Measurements from ENCODE around the gene SLC30A4.
"Not testable (repeated sequence)": the region's sequence is repeated elsewhere in the genome, so short reads cannot be mapped to it uniquely, and the experiment has no call there.

SLC30A4 gene, protein sequence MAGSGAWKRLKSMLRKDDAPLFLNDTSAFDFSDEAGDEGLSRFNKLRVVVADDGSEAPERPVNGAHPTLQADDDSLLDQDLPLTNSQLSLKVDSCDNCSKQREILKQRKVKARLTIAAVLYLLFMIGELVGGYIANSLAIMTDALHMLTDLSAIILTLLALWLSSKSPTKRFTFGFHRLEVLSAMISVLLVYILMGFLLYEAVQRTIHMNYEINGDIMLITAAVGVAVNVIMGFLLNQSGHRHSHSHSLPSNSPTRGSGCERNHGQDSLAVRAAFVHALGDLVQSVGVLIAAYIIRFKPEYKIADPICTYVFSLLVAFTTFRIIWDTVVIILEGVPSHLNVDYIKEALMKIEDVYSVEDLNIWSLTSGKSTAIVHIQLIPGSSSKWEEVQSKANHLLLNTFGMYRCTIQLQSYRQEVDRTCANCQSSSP

DNA sequence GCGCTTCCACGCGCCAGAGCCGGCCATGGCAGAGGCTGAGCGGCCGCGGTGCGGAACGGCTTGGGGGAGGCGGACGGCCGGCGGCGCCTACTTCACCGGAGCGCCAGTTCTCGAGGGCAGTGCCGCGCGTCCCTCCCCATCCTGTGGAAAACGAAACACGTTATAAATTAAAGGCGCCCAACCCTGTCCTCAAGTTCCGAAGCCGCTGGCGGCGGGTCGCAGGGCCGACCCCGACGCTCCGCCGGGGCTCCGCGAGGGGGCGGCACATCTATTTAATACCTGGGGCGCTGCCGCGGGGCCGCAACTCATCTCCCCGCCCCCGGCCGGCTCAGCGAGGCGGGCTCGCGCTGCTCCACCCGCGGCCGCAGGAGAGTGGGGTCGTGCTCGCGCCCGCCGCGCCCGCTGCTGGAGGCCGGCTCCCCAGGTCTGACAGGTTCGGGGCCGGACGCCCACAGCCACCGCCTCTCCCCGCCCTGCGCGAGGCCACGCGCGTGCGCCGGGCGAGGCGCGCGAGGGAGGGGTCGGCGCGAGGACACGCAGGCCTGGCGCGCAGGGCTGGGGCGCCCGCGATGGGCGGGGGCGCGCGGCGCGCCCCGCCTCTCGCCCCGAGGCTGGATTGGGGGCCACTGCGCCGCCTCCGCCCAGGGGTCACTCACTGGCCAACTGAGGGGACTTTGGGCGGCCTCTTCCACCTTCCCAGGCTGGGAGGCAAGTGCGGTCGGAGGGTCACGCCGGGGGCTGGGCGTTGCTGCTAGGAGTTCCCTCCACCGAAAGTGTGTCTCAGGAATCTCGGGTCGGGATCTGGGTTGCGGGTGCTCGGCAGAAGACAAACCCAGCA lies at the start of gene SLC30A4:
SLC30A4 (minus strand) TSS at position 428 of the 838 bp plus-strand sequence; CDS start at position 27, 401 bp downstream.
- DNase-seq: peak; percentile 22

DNA sequence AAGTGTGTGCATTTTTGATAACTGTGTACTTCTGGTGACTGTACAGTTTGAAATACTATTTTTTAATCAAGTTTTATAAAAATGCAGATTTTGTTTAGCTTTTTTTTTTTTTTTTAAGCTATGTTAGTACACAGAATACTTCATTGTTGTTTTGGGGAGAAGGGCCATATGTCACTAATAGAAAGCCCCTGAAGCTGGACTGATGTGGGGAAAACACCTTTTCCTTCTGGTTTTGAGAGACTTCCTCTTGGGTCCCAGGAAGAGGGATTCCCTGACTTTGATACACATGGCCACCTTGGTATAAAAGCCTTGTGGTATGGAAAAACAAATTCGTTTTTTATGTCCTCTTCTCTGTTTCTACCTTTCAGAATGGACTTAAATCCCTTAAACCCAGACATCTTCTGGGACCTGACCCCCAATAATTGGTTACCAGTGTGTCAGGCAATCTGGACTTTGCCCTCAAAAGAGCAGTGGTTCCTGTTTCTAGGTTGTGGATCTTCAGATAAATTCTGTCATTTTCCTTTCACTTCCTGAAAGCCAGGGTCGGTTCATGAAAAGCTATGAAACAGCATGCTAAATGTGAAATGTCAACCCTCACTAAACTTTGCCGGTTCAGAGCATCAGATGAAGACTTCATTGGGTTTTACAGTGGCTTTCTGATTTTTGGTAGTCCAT lies 33.5 kb upstream of the SLC30A4 start:
- no peak for DNase-seq

DNA sequence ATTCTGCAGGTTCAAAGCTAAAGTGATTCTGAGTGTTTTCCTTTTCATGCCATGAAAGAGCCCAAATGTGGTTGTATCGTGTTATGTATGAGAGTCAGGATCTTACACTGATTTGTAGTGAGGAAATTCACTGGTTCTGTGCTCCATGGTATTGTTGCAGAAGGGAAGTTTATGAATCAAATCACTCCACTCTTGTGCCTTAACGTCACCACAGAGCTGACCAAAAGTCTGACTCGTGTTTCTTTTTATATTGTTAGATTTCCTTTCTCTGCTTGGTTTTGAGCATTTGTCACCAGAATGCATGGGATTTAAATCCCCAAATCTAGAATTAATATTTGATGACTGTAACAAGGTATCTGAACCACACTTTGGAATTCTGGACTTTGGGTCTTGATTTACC lies 29.1 kb upstream of the SLC30A4 start:
- DNase-seq: no peak

DNA sequence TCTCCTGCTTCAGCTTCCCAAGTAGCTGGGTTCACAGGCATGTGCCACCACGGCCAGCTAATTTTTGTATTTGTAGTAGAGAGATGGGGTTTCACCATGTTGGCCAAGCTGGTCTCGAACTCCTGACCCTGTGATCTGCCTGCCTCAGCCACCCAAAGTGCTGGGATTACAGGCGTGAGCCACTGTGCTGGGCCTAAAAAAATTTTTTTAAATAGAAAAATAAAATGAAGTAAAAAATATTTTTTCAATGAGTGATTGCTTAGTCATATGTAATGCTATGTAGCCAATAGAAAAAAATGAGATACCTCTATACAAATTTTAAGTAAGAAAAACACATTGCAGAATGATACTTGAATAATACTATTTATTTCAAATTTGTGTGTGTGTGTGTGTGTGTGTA lies 27.9 kb upstream of the SLC30A4 start:
- DNase-seq: no peak

DNA sequence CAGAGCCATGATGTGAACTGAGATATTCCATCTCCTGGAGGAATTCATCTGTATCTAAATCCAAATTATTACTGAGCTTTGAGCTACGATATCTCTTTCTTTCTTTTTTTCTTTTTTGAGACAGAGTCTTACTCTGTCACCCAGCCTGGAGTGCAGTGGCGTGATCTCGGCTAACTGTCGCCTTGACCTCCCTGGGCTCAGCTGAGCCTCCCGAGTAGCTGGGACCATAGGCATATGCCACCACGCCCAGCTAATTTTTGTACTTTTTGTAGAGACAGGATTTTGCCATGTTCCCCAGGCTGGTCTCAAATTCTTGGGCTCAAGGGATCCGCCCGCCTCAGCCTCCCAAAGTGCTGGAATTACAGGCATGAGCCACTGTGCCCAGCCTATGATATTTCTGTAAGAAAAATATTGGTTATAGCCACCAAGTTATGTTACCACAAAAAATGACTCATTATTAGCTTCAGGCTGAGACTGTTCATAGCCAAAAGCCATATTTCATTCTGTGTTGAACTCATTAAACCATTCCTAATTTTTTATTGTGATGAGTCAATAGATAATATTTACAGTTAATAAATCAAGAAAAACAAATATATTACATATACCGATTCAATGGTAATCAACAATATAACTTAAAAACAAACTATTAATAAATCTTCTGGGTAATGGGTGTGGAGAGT lies 27.1 kb upstream of the SLC30A4 start:
- no peak for DNase-seq

DNA sequence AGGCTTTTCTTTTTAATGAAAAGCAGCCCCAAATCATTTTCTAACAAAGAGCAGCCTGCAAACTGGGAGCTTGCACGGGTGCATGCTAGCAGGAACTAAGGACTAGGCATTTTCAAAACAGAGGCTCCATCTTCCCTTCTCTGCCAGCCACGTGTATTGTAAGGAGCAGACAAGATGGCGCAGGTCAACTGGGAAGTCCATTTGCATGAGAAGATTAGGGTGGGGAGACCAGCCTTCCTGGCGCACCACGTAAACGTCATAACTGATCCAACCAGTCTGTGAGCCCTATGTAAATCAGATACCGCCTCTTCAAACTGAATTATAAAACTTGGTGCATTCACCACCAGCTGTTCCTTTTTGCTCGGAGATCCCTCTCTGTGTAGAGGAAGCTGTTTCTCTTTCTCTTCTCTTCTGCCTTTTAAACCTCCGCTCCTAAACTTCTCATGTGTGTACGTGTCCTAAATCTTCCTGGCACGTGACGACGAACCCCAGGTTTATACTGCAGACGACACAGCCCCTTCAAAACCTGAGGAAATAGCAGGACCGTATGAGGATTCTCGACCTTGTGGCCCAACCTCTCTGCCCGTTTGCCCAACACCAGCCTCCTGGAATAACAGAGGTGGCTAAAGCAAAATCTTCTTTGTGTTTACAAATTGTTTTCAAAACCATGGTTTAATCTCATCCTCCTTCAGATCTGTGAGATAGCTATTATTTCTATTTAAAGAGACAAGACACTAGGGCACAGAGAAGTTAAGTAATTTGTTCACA lies 26.4 kb upstream of the SLC30A4 start:
- no peak for DNase-seq

DNA sequence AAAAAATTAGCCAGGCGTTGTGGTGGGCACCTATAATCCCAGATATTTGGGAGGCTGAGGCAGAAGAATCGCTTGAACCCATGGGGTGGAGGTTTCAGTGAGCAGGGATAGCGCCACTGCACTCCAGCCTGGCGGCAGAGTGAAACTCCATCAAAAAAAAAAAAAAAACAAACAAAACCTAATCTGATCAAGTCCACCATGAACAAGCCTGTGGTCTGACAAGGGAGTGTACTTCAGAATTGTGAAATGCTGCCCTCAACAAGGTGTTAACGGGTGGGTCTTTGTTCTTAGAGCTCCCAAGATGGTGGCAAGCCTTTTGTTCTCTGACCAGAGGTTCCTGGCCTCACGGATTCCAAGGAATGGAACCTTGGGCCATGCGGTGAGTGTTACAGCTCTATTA lies 24.2 kb upstream of the SLC30A4 start:
- no peak for DNase-seq

DNA sequence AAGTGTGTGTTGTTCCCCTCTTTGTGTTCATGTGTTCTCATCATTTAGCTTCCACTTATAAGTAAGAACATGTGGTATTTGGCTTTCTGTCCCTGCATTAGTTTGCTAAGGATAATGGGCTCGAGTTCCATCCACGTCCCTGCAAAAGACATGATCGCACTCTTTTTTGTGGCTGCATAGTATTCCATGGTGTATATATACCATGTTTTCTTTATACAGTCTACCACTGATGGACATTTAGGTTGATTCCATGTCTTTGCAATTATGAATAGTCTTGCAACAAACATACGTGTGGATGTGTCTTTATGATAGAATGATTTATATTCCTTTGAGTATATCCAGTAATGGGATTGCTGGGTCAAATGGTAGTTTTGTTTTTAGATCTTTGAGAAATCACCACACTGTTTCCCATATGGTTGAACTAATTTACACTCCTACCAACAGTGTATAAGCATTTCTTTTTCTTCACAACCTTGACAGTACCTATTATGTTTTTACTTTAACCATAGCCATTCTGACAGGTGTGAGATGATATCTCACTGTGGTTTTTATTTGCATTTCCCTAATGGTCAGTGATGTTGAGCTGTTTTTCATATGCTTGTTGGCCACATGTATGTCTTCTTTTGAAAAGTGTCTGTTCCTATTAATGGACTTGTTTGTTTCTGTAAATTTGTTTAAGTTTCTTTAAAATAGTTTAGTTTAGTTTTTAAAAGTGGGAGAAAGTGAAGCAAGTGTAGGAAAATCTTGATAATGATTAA lies 21.9 kb upstream of the SLC30A4 start:
- DNase-seq: no peak

DNA sequence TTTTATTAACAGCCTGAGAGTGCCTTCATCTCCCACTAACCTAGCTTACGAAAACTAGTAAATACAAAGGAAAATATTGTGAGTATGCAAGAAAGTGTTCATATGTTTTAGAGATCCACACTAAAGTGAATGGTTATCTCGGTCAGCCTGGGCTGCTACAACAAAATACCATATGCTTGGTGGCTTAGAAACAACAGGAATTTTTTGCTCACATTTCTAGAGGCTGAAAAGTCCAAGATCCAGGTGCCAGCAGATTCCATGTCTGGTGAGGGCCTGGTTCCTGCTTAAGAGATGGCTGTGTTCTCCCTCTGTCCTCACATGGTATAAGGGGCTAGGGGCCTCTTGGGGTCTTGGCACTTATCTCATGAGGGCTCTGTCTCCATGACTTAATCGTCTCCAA lies 20.5 kb upstream of the SLC30A4 start:
- DNase-seq: no peak

DNA sequence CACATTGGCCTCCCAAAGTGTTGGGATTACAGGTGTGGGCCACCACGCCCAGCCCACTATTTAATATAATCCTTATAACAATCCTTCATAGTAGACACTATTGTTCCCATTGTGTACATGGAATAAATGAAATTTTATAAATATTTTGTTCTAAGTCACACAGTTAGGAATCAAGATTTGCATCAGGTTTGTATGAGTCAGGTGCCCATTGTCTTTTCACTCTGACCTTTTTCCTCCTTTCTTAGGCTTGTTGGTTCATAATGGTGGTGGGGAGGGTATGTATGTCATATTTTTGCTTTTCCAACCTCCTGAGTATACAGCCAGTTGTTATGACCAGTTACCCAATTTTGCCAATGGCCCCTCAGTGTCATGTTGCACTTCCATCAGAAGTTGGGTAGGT lies 18.0 kb upstream of the SLC30A4 start:
- no peak for DNase-seq

DNA sequence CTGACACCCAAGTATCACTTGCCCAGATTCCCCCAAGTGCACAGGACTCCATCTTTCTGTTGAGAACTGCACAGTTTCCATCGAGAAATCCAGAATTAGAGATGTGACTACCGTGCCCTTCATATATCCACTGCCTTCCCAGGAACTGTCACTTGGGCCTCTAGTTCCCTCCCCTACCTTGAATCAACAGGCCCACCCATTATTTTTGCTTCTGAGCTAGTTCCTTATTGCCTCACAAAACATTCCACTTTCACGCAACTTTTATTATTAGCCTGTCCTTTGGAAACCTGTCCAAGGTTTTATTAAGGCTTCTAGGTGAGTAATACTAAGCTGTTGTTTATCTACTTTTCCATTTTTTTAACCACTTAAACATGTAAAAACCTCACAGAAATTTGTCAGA lies 17.1 kb upstream of the SLC30A4 start:
- no peak for DNase-seq

DNA sequence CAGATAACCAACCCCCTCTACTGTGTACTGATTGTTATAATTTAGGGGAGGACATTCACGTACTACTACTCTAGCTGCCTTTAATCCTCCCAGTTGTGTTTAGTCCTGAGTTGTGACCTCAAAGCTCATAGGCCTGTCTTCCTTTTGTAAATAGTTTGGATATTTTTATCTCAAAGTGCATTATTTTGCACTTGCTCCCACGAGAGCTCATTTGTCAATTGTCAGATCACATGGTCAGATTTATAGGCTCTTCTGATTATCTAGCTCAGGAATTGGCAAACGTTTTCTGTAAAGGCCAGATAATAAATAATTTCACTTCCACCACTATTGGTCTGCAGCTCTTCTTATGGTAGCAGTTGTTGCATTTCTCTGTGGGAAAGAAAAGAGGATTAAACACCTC lies 14.4 kb upstream of the SLC30A4 start:
- no peak for DNase-seq

DNA sequence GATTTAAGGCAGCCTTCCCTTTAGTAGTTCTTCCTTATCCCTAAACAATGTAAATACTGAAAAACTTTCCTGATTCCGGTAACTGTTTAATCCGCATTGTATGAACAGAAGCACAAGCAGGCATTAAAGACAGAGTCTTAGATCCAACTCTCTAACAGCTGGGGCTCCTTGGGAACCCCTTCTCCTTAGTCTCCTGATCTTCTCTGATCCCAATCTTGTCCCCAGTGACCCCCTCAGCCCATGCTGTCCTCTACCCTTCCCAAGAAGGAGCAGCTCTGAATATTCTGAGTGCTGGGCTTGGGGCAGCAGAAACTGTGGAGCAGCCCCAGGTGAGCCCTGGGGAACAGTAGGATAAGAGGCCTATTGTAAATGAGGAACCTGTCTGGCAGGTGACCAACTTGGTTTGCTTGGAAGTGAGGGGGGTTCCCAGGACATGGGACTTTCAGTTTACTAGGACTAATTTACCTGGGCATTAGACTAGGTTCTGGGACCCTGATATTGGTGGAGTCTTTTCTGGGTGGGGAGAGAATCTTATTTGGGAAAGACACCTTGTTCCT lies 13.0 kb upstream of the SLC30A4 start:
- DNase-seq: no peak

DNA sequence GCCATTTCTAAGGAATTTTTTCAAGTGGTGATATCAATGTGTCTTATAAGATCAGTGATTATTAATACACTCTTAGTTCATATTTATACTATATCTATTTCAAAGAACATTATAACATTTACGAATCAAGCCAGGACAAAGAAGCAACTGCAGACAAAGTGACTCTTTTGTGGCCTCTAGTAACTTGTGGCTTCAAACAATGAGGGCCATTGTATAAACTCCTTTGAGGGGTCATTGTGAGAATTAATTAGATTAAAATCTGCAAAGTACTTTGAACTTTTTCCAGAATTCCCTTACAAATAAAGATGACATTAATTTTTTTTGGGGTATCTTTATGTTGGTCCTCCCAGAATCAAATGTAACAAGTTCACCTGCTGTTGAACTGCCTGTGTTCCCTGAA lies 12.3 kb upstream of the SLC30A4 start:
- DNase-seq: no peak

DNA sequence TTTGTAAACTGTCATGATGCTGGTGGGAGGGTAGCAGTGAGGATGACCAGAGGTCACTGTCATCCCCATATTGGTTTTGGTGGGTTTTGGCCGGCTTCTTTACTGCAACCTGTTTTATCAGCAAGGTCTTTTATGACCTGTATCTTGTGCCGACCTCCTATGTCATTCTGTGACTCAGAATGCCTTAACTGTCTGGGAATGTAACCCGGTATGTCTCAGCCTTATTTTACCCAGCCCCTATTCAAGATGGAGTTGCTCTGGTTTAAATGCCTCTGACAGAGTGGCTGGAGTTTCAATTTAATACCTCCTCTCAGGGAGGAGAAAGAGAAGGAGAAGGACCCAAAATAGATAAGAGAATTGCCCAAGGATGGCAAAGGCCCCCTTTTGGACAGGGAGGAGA lies 10.3 kb upstream of the SLC30A4 start:
- DNase-seq: not testable (repeated sequence)

DNA sequence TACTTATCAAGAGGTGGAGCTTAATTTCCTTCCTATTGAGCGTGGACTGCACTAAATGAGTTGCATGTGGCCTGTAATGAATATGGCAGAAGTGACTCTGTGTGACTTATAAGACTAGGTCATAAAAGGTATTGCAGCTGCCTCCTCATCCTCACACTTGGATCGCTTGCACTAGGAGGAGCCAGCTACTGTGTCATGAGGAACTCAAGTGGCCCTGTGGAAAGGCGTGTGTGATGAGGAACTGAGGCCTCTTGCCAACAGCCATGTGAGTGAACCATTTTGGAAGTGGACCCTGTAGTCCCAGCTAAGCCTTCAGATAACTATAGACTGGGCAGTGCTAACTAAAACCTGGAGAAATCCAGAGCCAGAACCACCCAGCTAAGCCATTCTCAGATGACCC lies 7.1 kb upstream of the SLC30A4 start:
- no peak for DNase-seq

DNA sequence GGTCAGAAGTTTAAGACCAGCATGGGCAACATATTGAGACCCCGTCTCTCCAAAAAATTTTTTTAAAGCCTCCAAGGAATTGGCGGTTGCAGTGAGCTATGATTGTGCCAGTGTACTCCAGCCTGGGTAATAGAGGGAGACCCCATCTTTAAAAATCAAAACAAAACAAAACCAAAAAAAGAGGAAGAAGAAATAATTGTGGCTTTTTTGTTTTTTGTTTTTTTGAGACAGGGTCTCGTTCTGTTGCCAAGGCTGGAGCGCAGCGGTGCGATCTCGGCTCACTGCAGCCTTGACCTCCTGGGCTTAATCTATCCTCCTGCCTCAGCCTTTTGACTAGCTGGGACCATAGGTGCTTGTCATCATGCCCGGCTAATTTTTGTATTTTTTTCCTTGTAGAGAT lies 4.5 kb upstream of the SLC30A4 start:
- no peak for DNase-seq

DNA sequence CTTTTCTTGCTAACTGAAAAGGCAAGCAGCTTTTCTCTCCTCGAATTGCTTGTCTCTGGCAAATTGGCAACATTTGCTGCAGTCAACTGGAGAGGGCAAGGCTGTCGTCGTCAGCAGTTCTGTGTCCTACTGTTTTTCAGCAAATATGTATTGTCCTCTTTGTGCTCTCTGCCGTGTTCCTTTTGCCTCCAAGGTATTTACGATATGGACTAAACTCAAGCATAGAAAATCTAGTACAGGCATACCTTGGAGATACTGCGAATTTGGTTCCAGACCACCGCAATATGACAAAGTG lies 558 bp upstream of the SLC30A4 start:
- no peak for DNase-seq

DNA sequence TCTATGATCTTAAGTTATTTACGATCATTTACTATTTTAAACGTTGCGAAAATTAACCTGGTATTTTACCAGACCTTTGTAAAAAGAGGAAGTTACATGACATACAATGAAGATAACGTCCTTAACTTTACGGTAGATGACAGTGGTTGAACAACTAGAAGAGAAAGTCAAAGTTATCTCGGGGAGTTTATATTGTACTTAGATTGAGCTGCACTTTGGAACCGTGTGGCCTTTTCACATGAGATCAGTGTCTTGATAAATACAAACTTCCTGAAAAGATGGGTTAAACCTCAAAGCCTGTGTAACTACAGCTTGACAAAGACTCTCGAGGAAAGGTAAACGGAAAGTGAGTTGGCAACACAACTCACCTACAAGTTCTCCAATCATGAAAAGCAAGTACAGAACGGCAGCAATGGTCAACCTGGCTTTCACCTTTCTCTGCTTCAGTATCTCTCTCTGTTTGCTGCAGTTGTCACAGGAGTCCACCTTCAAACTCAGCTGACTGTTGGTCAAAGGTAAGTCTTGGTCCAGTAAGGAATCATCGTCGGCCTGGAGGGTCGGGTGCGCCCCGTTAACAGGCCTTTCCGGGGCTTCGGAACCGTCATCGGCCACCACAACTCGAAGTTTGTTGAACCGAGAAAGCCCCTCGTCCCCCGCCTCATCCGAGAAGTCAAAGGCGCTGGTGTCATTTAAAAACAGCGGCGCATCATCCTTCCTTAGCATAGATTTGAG lies 793 bp downstream of the SLC30A4 start:
- no peak for DNase-seq

DNA sequence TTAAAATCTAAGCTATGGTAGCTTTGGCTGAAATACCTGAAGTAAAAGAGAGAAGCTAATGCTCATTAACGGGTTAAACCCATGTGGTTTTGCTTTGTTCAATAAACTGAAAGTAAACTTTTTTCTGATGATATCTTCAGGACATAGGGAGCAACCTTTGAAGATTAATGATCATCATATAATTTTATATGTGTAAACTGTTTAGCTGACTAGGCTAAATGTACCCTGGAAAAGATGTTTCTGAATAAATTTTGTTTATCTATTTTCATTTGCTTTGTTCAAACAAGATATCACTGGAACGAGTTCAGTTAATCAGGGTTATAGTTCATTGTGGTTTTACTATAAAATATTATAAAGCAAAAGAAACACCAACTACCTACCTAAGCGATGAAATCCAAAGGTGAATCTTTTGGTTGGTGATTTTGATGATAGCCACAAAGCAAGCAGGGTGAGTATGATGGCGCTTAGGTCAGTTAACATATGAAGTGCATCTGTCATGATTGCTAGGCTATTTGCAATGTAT lies 11.7 kb downstream of the SLC30A4 start:
- DNase-seq: no peak
